ENCODE measurements around the gene TMEM106A.

GRCh38 chr17:43220511-43221125 is 8.9 kb downstream of the TMEM106A start:
- TF ChIP-seq, protein P1, sequence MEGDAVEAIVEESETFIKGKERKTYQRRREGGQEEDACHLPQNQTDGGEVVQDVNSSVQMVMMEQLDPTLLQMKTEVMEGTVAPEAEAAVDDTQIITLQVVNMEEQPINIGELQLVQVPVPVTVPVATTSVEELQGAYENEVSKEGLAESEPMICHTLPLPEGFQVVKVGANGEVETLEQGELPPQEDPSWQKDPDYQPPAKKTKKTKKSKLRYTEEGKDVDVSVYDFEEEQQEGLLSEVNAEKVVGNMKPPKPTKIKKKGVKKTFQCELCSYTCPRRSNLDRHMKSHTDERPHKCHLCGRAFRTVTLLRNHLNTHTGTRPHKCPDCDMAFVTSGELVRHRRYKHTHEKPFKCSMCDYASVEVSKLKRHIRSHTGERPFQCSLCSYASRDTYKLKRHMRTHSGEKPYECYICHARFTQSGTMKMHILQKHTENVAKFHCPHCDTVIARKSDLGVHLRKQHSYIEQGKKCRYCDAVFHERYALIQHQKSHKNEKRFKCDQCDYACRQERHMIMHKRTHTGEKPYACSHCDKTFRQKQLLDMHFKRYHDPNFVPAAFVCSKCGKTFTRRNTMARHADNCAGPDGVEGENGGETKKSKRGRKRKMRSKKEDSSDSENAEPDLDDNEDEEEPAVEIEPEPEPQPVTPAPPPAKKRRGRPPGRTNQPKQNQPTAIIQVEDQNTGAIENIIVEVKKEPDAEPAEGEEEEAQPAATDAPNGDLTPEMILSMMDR (IDR thresholded peaks at IDR 0.05) = no peak
- no peak for TF ChIP-seq EP300 (IDR thresholded peaks at IDR 0.05)
- TF ChIP-seq POLR2A (IDR thresholded peaks at IDR 0.05) = no peak

Data from tibial nerve (tissue), 4 donors.